Fibroblast of the aortic adventitia (primary cell): ENCODE data around the gene TMEM150B. TPM values are rescaled to one million over a fixed set of nuclear protein-coding genes. Genes with fewer than 3 reads are reported as not detected.

ENCODE experiments used
- DNase-seq: peaks from one replicate; pipeline ENCODE4 v3.0.0-alpha.2; 2010; ENCODE audit warnings: low read depth
- H3K4me3 ChIP-seq: 2 replicates; pipeline ENCODE4 v1.5.1; 2011; ENCODE audit warnings: low read depth, mild to moderate bottlenecking, control low read depth, low read length, moderate library complexity
- total RNA-seq: library from RNA; depleted of rRNA; stranded (reverse); fragments of >200 nt; gene quantifications from 2 replicates; pipeline ENCODE4 v1.2.3, GENCODE V29; 2012; ENCODE audit warnings: low replicate concordance
- TF ChIP-seq, protein P1 (sequence below): IDR thresholded peaks from 2 replicates; pipeline ENCODE4 v1.5.1; 2011; ENCODE audit warnings: mild to moderate bottlenecking, low read length, control low read depth, inconsistent platforms; ENCODE audit not compliant: insufficient read depth

TMEM150B gene
- total RNA-seq, 1 donor, result not detected

DNA sequence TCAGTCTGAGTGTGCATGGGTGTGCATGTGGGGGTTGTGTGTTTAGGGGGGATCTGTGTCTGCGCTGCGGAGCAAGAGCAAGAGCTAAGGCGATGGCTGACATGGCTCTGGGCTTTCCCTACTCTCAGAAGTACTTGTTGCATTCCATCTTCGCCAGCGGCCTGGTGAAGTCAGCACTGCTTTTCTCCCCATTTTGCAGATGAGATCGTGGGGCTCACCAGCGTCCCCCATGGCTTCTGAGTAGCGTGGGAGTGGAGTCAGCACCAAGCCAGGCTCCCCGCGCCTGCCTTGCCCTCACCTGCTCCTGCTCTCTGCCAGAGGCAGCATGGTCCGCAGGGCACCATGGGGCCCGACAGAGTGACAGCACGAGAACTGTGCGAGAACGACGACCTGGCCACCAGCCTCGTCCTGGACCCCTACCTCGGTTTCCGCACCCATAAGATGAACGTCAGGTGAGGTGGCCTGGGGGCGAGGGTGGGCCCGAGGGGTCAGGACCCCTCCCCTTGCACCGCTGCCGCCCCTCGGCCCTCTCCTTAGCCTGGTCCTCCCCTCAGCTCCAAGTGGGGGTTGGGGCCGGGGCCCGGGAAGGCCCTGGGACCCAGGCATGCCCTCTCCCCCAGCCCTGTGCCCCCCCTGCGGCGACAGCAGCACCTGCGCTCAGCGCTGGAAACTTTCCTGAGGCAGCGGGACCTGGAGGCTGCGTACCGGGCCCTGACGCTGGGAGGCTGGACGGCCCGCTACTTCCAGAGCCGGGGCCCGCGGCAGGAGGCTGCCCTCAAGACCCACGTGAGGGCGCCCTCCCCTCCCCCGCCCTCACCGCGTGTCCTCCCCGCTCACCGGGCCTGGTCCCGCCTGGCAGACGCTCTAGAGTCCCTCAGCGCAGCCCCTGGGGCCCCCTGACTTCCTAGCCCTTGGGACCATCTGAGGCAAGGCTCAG, 16.7 kb upstream of the TMEM150B start:
- no peak for DNase-seq
- peak overlapping the region; percentile 46 for H3K4me3 ChIP-seq
- TF ChIP-seq, protein P1, sequence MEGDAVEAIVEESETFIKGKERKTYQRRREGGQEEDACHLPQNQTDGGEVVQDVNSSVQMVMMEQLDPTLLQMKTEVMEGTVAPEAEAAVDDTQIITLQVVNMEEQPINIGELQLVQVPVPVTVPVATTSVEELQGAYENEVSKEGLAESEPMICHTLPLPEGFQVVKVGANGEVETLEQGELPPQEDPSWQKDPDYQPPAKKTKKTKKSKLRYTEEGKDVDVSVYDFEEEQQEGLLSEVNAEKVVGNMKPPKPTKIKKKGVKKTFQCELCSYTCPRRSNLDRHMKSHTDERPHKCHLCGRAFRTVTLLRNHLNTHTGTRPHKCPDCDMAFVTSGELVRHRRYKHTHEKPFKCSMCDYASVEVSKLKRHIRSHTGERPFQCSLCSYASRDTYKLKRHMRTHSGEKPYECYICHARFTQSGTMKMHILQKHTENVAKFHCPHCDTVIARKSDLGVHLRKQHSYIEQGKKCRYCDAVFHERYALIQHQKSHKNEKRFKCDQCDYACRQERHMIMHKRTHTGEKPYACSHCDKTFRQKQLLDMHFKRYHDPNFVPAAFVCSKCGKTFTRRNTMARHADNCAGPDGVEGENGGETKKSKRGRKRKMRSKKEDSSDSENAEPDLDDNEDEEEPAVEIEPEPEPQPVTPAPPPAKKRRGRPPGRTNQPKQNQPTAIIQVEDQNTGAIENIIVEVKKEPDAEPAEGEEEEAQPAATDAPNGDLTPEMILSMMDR, result no peak

DNA sequence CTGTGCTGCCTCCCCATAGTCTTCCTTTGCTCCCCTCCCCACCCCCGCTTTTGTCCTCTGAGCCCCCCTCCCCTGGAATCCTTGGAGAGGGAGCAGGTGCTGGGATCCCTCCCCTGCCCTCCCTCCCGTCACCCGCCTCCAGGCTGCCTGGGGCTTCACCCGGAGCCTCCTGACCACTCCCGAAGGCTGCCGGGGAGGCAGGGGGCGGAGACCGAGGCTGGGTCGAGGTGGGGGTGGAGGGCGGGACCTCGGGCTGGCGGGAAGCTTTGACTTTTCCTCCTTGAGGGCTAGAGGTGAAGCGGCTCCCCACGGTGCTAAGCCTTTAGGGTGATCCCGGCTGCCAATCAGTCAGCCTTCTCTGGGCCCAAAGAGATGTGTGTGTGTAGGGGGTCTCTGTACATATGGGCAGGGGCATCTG, 16.0 kb upstream of the TMEM150B start:
- DNase-seq, result peak; percentile 47
- peak overlapping the region; percentile 87 for H3K4me3 ChIP-seq
- TF ChIP-seq, protein P1, result no peak

DNA sequence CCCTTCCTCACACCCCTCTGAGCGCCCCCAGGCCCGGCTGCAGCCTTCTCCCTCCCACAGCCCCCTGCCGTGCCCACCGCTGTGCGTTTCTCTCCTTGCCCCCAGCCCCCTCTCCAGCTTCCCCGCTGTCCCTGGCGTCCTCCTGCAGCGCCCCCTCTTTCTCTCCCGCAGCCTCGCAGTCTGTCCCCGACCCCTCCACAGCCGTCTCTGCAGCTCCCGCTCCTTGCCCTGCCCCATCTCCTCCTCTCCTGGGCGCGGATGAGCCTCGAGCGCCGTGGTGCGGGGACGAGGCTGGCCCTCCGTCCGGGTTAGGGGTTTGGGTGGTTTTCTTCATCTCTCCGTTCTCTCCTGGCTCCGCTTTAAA, 15.6 kb upstream of the TMEM150B start:
- DNase-seq, result no peak
- TF ChIP-seq, protein P1, result no peak
- H3K4me3 ChIP-seq, result peak overlapping the region; percentile 87

DNA sequence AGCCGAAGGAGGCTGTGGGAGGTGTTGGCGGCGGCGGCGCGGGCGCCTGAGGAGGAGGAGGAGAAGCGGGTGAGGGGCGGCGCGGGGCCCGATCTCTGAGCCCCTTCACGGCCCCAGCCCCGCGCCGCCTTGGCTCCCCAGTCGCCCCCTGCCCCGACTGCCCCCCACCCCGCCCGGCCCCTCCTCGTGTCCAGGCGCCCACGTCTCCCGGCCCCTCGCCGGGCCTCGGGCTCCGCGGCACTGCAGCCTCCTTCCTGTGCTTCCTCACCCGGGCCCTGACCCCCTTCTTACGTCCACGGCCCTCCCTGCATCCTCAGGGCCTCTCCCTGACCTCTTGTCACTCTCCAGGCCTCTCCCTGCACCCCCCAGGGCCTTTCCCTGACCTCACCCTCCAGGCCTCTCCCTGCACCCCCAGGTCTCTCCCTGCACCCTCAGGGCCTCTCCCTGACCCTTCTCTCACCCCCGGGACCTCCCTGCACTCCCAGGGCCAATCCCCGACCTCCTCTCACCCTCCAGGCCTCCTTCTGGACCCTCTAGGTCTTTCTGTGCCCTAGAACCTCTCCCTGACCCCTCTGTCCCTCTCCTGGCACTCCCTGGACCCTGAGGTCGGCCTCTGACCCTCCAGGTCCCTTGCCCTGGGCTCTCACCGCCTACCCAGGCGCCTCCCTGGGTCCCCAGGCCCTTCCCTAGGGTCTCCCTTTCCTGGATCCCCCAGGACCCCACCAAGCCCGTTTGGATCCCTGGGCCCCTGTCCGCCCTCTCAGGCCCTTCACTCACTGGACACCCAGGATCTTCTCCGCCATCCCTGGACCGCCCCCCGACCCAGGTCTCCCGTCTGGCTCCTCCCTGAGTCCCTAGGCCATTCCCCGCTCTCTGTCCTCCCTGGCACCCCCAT, 15.0 kb upstream of the TMEM150B start:
- H3K4me3 ChIP-seq, result peak overlapping the region; percentile 87
- DNase-seq, result no peak
- TF ChIP-seq, protein P1, result no peak

DNA sequence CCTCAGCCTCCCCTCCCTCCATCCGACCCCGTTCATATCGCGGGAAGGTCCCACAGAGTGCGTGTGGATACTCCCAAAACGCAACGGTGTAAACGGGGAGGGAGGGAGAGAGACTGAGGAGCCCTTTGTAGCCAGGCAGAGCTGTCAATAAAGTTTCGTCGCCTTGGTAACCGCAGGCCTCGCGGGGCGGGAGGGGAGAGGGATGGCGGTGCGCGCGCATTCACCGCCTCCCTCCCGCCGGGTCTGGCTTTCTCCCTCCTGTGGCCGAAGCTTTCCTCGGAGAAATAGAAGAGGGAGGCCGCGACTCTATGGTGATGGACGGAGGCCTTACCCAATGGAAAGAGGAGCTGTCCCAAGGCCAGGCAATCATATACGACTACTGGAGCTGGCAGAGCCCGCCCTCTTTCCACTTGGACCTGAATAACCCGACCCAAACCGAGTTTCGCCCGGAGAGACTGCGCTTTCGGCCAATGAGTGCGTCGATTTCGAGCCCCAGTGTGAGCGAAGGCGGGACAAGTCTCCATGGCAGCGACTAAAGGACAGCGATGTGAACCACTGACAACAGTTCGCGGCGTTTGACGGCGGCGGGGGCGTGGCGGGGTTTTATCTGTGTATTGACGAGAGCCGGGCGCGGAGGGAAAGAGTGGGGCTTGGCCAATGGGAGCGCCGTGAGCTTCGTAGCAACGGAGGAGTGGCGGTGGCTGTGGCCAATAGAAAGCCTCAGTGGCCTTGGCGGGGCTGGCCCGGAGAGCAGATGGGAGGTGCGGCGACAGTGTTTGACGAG, 14.2 kb upstream of the TMEM150B start, which contains the start of gene KMT5C:
Gene KMT5C (plus strand): TSS at position 772 of the 784 bp plus-strand sequence. CDS start 2,061 bp downstream, outside the sequence.
- TF ChIP-seq, protein P1, result peak; percentile 56
- peak within 1 kb of the TSS; percentile 87 for H3K4me3 ChIP-seq
- DNase-seq, result peak; percentile 100

DNA sequence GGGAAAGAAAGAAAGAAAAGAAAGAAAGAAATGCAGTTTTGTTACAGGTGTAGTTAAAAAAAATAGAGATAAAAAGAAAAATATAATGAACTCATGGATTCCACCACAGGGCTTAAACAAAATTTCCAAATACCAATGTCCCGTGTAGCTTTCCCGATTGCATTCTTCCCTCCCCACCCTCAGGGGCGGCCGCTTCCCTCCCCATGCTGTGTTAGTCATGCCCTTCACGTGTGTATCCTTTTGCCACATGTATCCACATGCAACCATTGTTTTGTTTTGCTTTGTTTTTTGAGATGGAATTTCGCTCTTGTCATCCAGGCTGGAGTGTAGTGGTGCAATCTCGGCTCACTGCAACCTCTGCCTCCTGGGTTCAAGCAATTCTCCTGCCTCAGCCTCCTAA, 11.0 kb upstream of the TMEM150B start:
- no peak overlapping the region for H3K4me3 ChIP-seq
- DNase-seq, result peak; percentile 46
- TF ChIP-seq, protein P1, result no peak
